Activated T-helper 1 cell treated with anti-CD3 and anti-CD28 coated beads, Interleukin-12 subunit alpha, Interleukin-12 subunit beta, Interleukin-2, Interleukin-4 antibody, amounts not matched to agents 30 ng/mL and 10 ng/mL and 1 ng/mL, durations not matched to agents 14 hours and 24 hours and 36 hours (primary cell): ENCODE data around the gene SLC30A2. TPM values are rescaled to one million over a fixed set of nuclear protein-coding genes. Genes with fewer than 3 reads are reported as not detected.
A peak's percentile ranks its signal among the peaks of the same experiment; 100 is the strongest.

Experiments
- DNase-seq: peaks from one replicate; pipeline ENCODE4 v3.0.0; 2021; ENCODE audit warnings: low spot score
- H3K27ac Mint-ChIP-seq: one replicate; pipeline ENCODE4 v1.8.0; 2021; ENCODE audit warnings: mild to moderate bottlenecking, mixed read lengths
- H3K27me3 Mint-ChIP-seq: one replicate; pipeline ENCODE4 v1.8.0; 2022; ENCODE audit warnings: mild to moderate bottlenecking, moderate library complexity, mixed read lengths; ENCODE audit not compliant: insufficient read depth
- H3K36me3 Mint-ChIP-seq: one replicate; pipeline ENCODE4 v1.8.0; 2021; ENCODE audit warnings: low read depth, mixed read lengths
- H3K4me1 Mint-ChIP-seq: one replicate; pipeline ENCODE4 v1.8.0; 2021; ENCODE audit warnings: low read depth, mixed read lengths
- H3K4me3 Mint-ChIP-seq: one replicate; pipeline ENCODE4 v1.8.0; 2021; ENCODE audit warnings: mild to moderate bottlenecking, moderate library complexity, mixed read lengths
- H3K9me3 Mint-ChIP-seq: one replicate; pipeline ENCODE4 v1.8.0; 2021; ENCODE audit warnings: mixed read lengths
- intact Hi-C: fragments of 100-400 bp; cut with micrococcal nuclease; formaldehyde crosslinking; loops from one replicate; pipeline ENCODE4 v1.15.1; 2024
- total RNA-seq: library from RNA; stranded (reverse); gene quantifications from 2 replicates; pipeline ENCODE4 v1.2.3, GENCODE V29; 2022

The SLC30A2 gene
- total RNA-seq, 1 donor from 2014 or later, result not detected

- Mint-ChIP-seq H3K27me3 (no peaks in the 10 kb centered on the region), H3K4me3 (no peak overlapping the region), H3K27ac (no peak overlapping the region), H3K4me1 (peaks cover 37% of the 10 kb centered on the region), H3K36me3 (peaks cover 5% of the 10 kb centered on the region), H3K9me3 (no peaks in the 10 kb centered on the region)
- no peak for DNase-seq
- intact Hi-C loops, result no loop called here
Measured at GRCh38 chr1:25991937-25992688, 53.8 kb downstream of the SLC30A2 start.

GRCh38 chr1:25990702-25991395 lies 55.1 kb downstream of the SLC30A2 start:
- peaks cover 10% of the 10 kb centered on the region for H3K36me3 Mint-ChIP-seq
- H3K27me3 Mint-ChIP-seq, result no peaks in the 10 kb centered on the region
- intact Hi-C loops, result no loop called here
- H3K27ac Mint-ChIP-seq, result peak overlapping the region; percentile 80
- peak overlapping the region; percentile 78 for H3K4me3 Mint-ChIP-seq
- no peaks in the 10 kb centered on the region for H3K9me3 Mint-ChIP-seq
- peak; percentile 26 for DNase-seq
- peaks cover 39% of the 10 kb centered on the region for H3K4me1 Mint-ChIP-seq

DNA sequence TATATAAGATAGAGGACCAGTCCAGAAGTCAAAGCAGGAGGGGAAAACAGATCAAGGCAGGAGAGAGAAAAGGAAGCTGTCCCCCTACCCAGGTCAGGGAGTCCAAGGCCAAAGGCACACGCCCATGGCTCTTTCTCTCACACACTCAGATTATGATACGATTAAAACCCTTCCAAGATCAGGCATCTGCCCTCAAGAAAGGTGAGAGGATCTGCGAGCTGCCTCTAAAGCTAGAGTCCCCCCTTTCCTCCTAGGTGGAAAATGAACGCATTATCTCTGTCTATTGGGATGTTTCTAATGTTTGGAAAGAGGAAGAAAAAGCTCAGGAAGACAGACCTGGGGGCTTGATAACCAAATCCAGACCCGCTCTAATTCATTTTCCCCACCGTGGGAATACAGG lies 55.7 kb downstream of the SLC30A2 start:
- intact Hi-C loops, result no loop called here
- DNase-seq, result no peak
- peak overlapping the region; percentile 78 for H3K4me3 Mint-ChIP-seq
- no peaks in the 10 kb centered on the region for H3K9me3 Mint-ChIP-seq
- H3K27ac Mint-ChIP-seq, result peak overlapping the region; percentile 80
- H3K4me1 Mint-ChIP-seq, result peaks cover 44% of the 10 kb centered on the region
- H3K27me3 Mint-ChIP-seq, result no peaks in the 10 kb centered on the region
- H3K36me3 Mint-ChIP-seq, result peaks cover 15% of the 10 kb centered on the region

GRCh38 chr1:25989440-25990234 lies 56.3 kb downstream of the SLC30A2 start:
- peak overlapping the region; percentile 78 for H3K4me3 Mint-ChIP-seq
- no peaks in the 10 kb centered on the region for H3K9me3 Mint-ChIP-seq
- H3K36me3 Mint-ChIP-seq, result peaks cover 15% of the 10 kb centered on the region
- intact Hi-C loops, result no loop called here
- H3K27ac Mint-ChIP-seq, result peak overlapping the region; percentile 83
- no peaks in the 10 kb centered on the region for H3K27me3 Mint-ChIP-seq
- DNase-seq, result no peak
- peaks cover 44% of the 10 kb centered on the region for H3K4me1 Mint-ChIP-seq

- H3K9me3 Mint-ChIP-seq, result no peaks in the 10 kb centered on the region
- no peak overlapping the region for H3K27ac Mint-ChIP-seq
- no peak for DNase-seq
- H3K27me3 Mint-ChIP-seq, result no peaks in the 10 kb centered on the region
- peaks cover 20% of the 10 kb centered on the region for H3K36me3 Mint-ChIP-seq
- no peak overlapping the region for H3K4me3 Mint-ChIP-seq
- peaks cover 44% of the 10 kb centered on the region for H3K4me1 Mint-ChIP-seq
- intact Hi-C loops, result no loop called here
Measured at GRCh38 chr1:25987951-25988350, 58.0 kb downstream of the SLC30A2 start.

Other genes starting within 250 kb of the SLC30A2 start
- gene SELENON, start 245.9 kb downstream of the SLC30A2 start, total RNA-seq, result 5.2 and 5.3 TPM in 2 replicates
- gene MTFR1L, start 226.2 kb downstream of the SLC30A2 start, total RNA-seq, result 29.3 and 30.0 TPM in 2 replicates
- gene AUNIP, start 186.7 kb downstream of the SLC30A2 start, total RNA-seq, result 10.2 and 12.3 TPM in 2 replicates
- 5.8 and 6.1 TPM in 2 replicates for gene PAQR7, start 170.4 kb downstream of the SLC30A2 start, total RNA-seq
- gene STMN1, start 139.7 kb downstream of the SLC30A2 start, total RNA-seq, result 203 and 205 TPM in 2 replicates
- gene PAFAH2, start 48.1 kb downstream of the SLC30A2 start, total RNA-seq, result 8.0 and 9.0 TPM in 2 replicates
- 0.05 TPM in 1 of 2 replicates, not detected in the other for gene EXTL1, start 24.3 kb downstream of the SLC30A2 start, total RNA-seq
- gene TRIM63, start 21.5 kb upstream of the SLC30A2 start, total RNA-seq, result not detected in 2 replicates
- 15.5 and 18.9 TPM in 2 replicates for gene PDIK1L, start 65.7 kb upstream of the SLC30A2 start, total RNA-seq
- 0.12 TPM in 1 of 2 replicates, not detected in the other for gene FAM110D, start 113.0 kb upstream of the SLC30A2 start, total RNA-seq
- not detected in 2 replicates for gene C1orf232, start 122.8 kb upstream of the SLC30A2 start, total RNA-seq
- gene ZNF593, start 123.8 kb upstream of the SLC30A2 start, total RNA-seq, result 81.3 and 83.0 TPM in 2 replicates
- not detected in 2 replicates for gene ZNF593OS, start 125.7 kb upstream of the SLC30A2 start, total RNA-seq
- gene CNKSR1, start 131.4 kb upstream of the SLC30A2 start, total RNA-seq, result 4.2 and 4.7 TPM in 2 replicates
- gene CATSPER4, start 144.5 kb upstream of the SLC30A2 start, total RNA-seq, result not detected in 2 replicates
- 37.0 and 37.1 TPM in 2 replicates for gene CEP85, start 188.1 kb upstream of the SLC30A2 start, total RNA-seq
- gene SH3BGRL3, start 234.0 kb upstream of the SLC30A2 start, total RNA-seq, result 551 and 575 TPM in 2 replicates